GM18520 (cell line): ENCODE results near the gene DISC1.
"Not testable (repeated sequence)": the region's sequence is repeated elsewhere in the genome, so short reads cannot be mapped to it uniquely, and the experiment has no call there.

Source experiments
- ATAC-seq: cut with Tn5 transposase; IDR thresholded peaks from one replicate; pipeline ENCODE4 v1.9.1; 2021; ENCODE audit not compliant: unreplicated experiment

The DISC1 gene

GRCh38 chr1:231763456-231763855, 136.9 kb downstream of the DISC1 start:
- no peak for ATAC-seq

GRCh38 chr1:231765825-231766224, 139.2 kb downstream of the DISC1 start:
- not testable (repeated sequence) for ATAC-seq

GRCh38 chr1:231767471-231767870, 140.9 kb downstream of the DISC1 start:
- ATAC-seq: no peak

DNA sequence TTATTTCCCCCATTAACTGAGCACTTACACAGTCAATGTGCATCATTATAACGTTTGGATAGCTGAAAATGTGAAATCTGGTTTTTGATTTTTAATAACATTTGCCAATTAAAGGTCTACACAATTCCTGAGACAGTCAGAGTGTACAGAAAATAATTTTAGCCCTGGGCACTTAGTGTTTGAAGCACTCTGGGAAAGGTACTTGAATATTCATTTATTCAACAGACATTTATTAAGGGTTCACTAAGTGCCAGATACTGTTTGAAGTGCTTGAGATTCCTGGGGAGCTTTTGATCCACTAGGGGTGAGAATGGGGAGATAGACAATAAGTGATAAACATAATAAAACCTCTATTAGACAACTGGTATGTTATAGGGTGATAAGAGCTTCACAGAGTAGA, 141.8 kb downstream of the DISC1 start:
- no peak for ATAC-seq

DNA sequence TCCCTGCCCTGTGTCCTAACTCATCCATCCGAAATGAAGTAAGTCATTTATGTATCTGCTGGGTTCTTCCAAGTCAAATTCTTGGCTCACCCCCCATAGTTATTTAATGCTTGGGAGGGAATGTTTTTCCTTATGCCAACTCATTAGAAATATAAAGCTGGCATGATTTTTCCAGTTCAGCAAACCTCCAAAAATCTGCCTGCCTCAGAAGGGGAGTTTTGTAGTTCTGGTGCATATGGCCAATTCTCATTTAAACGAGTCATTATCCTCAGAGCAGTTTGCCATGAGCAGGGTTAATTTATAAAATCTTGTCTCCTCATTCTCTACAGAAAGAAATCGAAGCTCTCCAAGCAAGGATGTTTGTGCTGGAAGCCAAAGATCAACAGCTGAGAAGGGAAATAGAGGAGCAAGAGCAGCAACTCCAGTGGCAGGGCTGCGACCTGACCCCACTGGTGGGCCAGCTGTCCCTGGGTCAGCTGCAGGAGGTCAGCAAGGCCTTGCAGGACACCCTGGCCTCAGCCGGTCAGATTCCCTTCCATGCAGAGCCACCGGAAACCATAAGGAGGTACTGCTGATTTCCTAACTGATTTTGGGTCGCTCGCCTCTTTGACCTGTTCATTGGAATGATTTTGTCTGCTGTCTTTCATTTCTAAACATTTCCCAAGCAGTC, 144.1 kb downstream of the DISC1 start:
- no peak for ATAC-seq

DNA sequence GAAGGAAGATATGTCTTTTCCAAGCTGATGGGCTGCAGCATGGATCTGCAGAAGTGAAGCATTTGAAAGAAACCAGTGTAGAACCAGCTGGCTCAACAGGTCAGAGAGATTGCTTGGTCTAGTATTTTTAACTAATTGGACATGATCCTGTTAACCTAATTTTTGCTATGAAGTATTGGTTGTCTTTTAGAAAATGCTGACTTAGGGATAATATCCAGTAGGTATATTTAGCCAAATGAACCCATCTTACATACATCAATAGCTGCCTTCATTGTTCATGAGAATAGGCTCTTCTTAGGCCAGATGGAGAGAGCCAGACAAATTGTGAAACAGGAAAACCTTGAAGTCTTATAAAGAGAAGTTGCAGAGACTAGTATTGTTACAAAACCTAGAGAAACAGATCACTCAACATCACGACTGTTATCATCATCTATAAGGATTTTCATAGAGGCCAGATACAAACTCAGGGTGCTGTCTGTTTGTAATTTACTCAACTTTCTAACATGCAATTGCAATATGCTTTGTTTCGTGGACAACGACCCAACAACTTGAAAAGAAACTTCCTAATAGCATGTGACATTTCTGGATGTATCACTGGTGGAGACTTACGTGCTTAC, 148.2 kb downstream of the DISC1 start:
- ATAC-seq: no peak

DNA sequence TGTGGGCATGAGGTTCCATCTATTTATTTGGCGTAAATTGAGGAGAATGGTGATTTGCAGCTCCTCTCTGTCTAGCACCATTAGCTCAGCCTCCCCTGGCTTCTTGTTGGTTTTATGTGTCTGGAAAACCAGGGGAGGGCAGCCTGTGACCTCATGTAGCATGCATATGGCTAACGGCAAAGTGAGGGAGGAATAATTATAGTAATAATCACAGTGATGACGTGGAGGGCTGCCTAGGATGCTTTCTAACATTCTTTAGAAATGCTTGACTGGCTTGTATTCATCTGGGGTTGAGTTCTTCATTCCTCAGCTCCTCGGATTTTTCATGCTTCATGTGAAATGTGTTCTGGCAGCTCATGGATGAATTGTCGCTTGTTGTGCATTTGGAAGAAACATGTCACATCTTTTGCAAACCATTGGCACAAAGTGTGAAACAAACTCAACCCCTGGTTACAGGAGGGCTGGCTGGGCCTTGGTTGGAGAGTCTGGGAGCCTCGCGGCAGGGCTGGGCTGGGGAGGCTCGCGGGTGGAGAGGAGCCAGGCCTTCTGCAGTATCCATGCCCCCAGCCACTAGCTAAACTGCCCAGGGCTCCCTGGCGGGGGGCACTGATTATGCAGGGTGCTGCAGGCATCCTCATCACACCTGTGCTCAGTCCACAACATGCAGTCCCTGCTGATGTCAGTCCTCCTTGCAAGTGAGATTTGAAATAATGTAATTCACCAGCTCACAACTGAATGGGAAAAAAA, 149.6 kb downstream of the DISC1 start:
- ATAC-seq: no peak

DNA sequence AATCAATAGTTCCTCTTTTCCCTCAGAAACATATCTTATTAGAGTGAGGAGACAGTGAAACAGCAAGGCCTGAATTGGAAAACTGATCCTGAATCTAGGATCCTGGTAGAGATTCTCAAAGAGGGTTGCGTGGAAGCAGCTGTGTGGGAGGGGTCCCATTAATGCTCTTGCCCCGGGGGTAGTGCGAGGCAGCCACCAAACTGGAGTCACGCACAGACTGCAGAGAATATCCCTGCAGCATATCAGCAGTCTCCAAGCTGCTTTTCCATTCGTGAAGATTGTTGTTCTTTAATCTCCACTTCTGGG, 150.1 kb downstream of the DISC1 start:
- no peak for ATAC-seq

GRCh38 chr1:231778009-231778719, 151.6 kb downstream of the DISC1 start:
- ATAC-seq: no peak

GRCh38 chr1:231779081-231779480, 152.5 kb downstream of the DISC1 start:
- no peak for ATAC-seq

GRCh38 chr1:231781892-231782291, 155.3 kb downstream of the DISC1 start:
- ATAC-seq: no peak

DNA sequence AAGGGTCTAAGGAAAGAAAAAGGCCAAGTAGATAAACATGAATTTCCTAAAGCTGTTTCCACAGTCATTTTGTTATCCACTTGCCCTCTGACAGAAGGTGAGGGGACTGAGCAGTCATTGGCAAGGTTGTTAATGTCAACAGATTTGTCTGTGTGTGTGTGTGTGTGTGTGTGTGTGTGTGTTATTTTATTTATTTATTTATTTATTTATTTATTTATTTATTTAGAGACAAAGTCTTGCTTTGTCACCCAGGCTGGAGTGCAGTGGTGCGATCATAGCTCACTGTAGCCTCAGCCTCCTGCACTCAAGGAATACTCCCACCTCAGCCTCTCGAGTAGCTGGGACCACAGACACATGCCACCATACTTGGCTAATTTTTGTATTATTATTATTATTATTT, 158.5 kb downstream of the DISC1 start:
- not testable (repeated sequence) for ATAC-seq

DNA sequence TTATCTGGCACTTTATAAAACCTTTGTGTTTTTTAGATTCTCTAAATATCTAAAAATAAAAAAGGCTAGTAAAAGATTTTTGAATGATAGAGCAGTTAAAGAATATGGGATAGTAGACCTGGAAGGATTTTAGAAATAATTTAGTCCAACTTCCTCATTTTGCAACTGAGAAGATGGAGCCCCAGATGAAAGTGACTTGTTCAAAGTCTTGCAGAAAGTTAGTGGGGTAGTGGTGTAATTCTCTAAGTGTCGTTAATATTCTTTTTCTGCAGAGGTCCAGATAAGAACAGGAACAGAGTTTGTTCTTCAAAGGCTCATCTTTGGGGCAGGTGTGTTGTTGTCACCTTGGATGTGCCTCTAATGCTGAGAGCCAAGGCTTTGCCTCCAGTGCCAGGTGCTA, 159.5 kb downstream of the DISC1 start:
- ATAC-seq: no peak

GRCh38 chr1:231792634-231793033, 166.0 kb downstream of the DISC1 start:
- ATAC-seq: no peak

DNA sequence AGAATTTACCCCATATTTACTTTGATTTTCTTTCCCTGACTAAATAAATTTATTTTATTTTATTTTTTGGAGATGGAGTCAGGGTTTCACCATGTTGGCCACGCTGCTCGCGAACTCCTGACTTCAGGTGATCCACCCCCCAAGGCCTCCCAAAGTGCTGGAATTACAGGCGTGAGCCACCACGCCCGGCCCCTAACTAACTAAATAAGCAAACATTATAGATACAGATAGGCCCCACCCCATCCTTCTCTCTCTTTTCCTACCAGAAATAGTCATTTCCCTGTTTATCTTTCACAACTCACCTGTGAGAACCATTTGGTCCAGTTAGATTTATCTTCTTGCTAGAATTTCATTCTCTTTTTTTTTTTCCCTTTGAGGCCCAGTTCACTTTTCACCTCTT, 167.3 kb downstream of the DISC1 start:
- no peak for ATAC-seq

- no peak for ATAC-seq
Observed at GRCh38 chr1:231796141-231796540, 169.6 kb downstream of the DISC1 start.

- no peak for ATAC-seq
Observed at GRCh38 chr1:231799363-231799986, 172.9 kb downstream of the DISC1 start.

DNA sequence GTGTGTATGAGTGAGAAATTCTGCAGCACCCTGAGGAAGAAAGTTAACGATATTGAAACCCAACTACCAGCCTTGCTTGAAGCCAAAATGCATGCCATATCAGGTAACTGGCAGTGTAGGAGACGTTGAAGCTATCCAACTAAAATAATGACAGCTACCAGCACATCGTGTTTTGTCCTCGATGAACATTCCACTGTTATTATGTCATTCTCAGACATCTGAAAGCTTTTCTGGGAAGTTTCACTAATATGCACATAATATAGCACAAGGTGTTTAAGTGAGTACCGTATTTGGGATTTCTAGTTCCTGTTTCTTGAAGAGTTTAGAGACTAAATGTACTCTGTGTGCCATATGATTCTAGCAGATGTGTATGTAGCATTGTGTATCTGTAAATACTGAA, 173.5 kb downstream of the DISC1 start:
- no peak for ATAC-seq

- ATAC-seq: no peak
Observed at GRCh38 chr1:231801042-231801585, 174.5 kb downstream of the DISC1 start.

GRCh38 chr1:231803353-231803752, 176.8 kb downstream of the DISC1 start:
- no peak for ATAC-seq
